Measurements from ENCODE around the gene DLG1.
"Not testable (repeated sequence)": the region's sequence is repeated elsewhere in the genome, so short reads cannot be mapped to it uniquely, and the experiment has no call there.

DLG1 gene

GRCh38 chr3:197068077-197068476, 230.3 kb downstream of the DLG1 start:
- no peak for DNase-seq

DNA sequence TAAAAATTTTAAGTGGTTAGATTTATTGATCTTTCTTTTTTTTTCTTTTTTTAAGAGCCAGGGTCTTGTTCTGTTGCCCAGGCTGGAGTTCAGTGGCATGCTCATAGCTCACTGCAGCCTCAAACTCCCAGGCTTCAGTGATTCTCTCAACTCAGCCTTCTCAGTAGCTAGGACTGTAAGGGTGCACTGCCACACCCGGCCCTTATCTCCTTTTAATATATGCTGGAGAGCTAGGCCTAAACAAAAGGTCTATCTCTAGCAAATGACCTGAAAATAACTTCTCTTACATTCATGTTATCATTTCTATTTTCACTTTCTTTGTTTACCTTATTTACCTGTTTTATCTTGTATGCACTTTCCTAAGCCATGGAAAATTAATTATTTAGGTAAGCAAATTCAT, 233.6 kb downstream of the DLG1 start:
- DNase-seq: no peak

GRCh38 chr3:197062446-197062845, 236.0 kb downstream of the DLG1 start:
- DNase-seq: no peak

GRCh38 chr3:197051637-197052036, 246.8 kb downstream of the DLG1 start:
- not testable (repeated sequence) for DNase-seq

DNA sequence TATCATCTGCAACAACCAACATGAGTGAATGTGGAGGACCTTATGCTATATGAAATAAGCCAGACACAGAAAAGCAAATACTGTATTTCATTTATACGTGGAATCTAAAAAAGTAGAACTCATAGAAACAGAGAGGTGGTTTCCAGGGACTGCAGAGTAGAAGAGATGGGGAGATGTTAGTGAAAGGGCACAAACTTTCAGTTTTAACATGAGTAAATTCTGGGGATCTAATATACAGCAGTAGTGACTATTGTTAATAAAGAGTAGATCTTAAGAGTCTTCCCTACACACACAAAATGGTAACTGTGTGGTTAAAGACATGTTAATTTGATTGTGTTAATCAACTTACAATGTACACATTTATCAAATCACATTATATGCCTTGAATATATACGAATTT, 247.9 kb downstream of the DLG1 start:
- no peak for DNase-seq

DNA sequence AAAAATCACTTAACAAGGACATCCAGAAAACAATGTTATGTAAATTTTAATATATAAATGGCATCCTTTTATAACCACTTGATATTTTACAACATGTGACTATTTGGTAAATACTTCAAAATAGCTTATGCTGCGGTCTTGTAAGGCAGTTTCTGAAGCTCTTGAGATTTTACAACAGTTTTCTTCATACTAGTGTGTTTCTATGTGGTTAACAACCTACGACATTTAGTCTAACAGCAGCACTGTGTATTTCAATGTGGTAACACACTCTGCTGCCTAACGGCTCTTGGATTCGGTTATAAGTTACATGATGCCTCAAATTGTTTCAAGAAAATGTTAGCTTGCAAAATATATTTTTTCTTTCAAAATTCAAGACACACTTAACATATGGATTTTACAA, 255.9 kb downstream of the DLG1 start:
- DNase-seq: no peak

- DNase-seq: no peak
Observed at GRCh38 chr3:197041875-197042488, 256.4 kb downstream of the DLG1 start.

GRCh38 chr3:197040658-197041057, 257.8 kb downstream of the DLG1 start:
- no peak for DNase-seq

DNA sequence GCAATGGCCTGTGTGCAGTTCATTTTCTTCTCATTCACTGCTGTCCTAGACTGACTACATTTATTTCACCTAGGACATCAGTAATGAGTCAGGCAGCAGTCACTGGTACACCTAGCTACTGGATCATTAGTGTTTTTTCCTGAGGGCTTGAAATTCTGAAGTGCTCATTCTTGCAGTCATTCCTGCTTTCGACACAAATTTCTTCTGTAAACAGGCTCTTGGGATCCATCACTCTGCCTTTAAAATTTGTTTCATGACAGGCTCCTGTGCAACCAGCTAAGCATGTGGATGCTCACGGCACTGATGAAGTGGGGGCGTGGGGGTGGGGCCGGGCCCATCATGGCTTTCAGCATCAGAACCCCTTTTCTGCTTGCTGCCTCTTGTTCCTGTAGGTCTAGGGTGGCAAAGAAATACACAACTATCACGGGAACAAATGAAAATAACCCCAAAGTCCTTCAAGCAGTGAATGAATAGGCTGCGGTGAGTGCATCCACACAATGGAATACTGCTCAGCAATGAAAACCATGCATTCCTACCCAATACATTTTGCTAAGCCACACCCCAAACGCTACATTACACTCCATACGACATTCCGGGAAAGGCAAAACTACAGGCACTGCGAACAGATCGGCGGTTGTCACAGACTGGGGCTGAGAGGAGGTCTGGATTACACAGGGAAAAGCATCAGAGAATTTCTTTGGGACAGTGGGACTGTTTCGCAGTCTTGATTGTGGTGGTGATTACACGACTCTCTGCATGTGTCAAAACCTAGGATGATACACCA, 259.5 kb downstream of the DLG1 start:
- no peak for DNase-seq

GRCh38 chr3:197035577-197035976, 262.8 kb downstream of the DLG1 start:
- no peak for DNase-seq

DNA sequence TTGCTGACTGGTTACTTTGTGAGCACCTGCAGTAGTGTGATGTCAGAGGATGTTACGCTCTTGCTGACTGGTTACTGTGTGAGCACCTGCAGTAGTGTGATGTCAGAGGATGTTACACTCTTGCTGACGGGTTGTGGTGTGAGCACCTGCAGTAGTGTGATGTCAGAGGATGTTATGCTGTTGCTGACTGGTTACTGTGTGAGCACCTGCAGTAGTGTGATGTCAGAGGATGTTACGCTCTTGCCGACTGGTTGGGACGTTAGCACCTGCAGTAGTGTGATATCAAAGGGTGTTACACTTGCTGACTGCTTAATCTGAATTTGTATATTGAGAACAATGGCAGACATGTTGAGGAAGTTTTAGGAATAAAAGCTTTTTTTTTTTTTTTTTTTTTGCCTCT, 263.6 kb downstream of the DLG1 start:
- DNase-seq: not testable (repeated sequence)

DNA sequence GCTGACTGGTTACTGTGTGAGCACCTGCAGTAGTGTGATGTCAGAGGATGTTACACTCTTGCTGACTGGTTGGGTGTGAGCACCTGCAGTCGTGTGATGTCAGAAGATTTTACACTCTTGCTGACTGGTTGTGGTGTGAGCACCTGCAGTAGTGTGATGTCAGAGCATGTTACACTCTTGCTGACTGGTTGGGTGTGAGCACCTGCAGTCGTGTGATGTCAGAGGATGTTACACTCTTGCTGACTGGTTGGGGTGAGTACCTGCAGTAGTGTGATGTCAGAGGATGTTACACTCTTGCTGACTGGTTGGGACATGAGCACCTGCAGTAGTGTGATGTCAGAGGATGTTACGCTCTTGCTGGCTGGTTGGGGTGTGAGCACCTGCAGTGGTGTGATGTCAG, 264.6 kb downstream of the DLG1 start:
- not testable (repeated sequence) for DNase-seq

- DNase-seq: no peak
Observed at GRCh38 chr3:197031315-197032285, 266.8 kb downstream of the DLG1 start.

GRCh38 chr3:197030379-197031314, 267.8 kb downstream of the DLG1 start:
- no peak for DNase-seq

- DNase-seq: peak; percentile 51
Observed at GRCh38 chr3:197029511-197030167, 268.8 kb downstream of the DLG1 start, which contains the start of gene MELTF. MELTF (minus strand) TSS chr3:197029817; CDS start chr3:197029702, 115 bp downstream.

DNA sequence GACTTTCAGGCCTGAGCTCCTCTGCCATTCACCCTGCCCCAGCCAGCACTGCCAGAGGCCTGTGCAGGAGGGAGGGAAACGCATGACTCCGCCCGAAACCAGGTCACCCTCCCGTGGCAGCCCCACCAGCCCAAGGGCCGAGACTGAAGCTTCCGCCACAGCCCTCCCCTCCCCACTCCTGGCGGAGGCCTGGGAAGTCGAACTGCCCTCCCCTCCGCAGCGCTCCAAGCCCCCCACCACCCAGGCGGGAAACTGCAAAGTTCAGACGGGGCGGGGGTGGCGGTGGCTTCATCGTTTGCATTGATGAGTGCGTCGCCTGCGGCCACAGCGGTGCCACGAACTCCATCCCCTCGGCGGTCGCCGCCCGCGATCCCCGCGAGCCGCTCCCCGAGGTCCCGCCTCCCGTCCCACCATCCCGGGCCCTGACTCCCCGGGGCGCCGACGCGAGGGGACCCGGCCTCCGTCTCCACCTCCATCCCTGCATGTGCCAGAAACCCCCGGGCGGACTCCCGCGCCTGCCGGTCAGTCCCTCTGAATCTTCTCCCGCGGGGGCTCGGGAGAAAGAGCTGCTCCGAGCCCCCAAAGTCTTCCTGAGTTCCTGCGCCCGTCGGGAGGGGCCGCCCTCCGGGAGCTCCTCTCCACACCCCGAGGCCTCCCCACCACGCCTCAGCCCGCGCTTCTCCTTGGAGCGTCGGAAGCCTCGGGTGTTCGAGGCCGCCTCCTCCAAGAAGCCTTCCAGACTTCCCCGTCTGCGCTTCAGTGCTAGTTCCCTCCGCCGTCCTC, 269.5 kb downstream of the DLG1 start:
- DNase-seq: no peak

DNA sequence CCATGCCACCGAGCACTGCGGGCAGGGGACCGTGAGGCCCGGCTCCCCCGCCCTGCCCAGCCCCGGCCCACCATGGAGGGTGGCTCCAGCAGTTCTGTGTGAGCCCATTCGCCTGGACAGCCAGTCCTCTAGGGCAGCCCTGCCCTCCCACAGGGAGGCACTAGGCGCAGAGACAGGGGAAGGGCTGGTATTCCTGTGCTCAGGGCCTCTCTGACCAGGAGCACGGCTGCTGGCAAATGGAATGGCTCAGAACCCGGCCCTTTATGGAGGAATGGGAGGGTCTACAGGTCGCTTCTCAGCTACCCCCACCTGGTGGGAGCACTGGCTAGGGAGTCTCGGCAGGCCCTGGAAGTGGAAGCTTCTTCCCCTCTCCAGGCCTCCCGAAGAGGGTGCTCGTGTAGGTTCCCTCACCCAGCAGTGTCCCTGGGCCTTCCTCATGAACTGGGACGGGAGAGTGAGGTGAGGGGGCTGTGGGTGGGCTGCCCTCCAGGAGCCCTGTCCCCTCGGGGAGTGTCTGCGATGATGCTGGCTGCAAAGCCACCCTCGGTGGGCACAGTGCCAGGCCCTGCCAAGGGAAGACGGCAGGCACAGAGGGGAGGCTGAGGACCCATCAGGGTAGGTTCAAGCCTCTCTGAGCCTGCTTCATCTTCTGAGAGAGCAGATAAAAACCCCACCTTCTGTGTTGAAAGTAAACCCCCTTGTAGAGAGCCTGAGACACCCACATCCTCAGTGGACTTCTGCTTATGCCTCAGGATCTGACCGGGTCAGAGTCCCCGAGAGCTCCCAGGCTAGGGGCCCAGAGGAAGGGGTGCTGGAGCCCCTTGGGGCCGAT, 270.3 kb downstream of the DLG1 start:
- no peak for DNase-seq

- no peak for DNase-seq
Observed at GRCh38 chr3:197027151-197027895, 271.1 kb downstream of the DLG1 start.

GRCh38 chr3:197026481-197026866, 271.9 kb downstream of the DLG1 start:
- no peak for DNase-seq

Data from NCI-H510A treated with DMSO at 0.1 percent for 48 hours (cell line).